A549 (cell line): Measurements from ENCODE around the gene APMAP. TPM values are rescaled to one million over a fixed set of nuclear protein-coding genes. Genes with fewer than 3 reads are reported as not detected.

Experiments
- ATAC-seq, 2 experiments: fragments of 200-7000 bp in 1 of 2; fragments of >200 bp in 1 of 2; cut with Nextera tagmentation in 1 of 2; cut with Tn5 transposase in 1 of 2; 3 replicates each; pipeline versions ENCODE4 v1.8.0 to v1.9.1; 2018 to 2020; ENCODE audit warnings: mild to moderate bottlenecking in 1 of 2, moderate library complexity in 1 of 2
- CTCF ChIA-PET: fragments of 300-600 bp; sonication (Branson Sonifier 250); formaldehyde crosslinking; extraction: SDS; loops from one replicate; lab custom pipeline; 2021; ENCODE audit warnings: antibody characterized with exemption, inconsistent platforms; lab: Yijun Ruan, JAX
- POLR2A ChIA-PET: fragments of 350-600 bp; formaldehyde crosslinking; extraction: SDS; loops from one replicate; lab custom pipeline; 2021; ENCODE audit warnings: antibody characterized with exemption, inconsistent platforms; lab: Yijun Ruan, JAX
- DNase-seq, 2 experiments: peaks; one replicate each; pipeline versions ENCODE4 v3.0.0 to v3.0.0-alpha.2; 2011 to 2016; ENCODE audit warnings: low read depth in 1 of 2, low spot score in 1 of 2
- FAIRE-seq: peaks from 2 replicates; lab custom pipeline; 2011; peaks lifted over from hg19 to GRCh38; lab: Jason Lieb, UNC
- H3K27ac ChIP-seq, 2 experiments: fragments of >200 bp; sonication (Bioruptor Twin); formaldehyde crosslinking; 3 replicates each; pipeline ENCODE4 v1.5.1; 2016 to 2017
- H3K4me1 ChIP-seq: fragments of >200 bp; sonication (Bioruptor Twin); formaldehyde crosslinking; 3 replicates; pipeline ENCODE4 v1.6.1; 2016
- H3K4me2 ChIP-seq: fragments of >200 bp; sonication (Bioruptor Twin); formaldehyde crosslinking; 3 replicates; pipeline ENCODE4 v1.6.1; 2016
- H3K4me3 ChIP-seq: fragments of >200 bp; sonication (Bioruptor Twin); formaldehyde crosslinking; 3 replicates; pipeline ENCODE4 v1.5.1; 2016
- H3K9me3 ChIP-seq: fragments of >200 bp; sonication (Bioruptor Twin); formaldehyde crosslinking; 3 replicates; pipeline ENCODE4 v1.6.1; 2016
- BHLHE40 ChIP-seq: IDR thresholded peaks from 2 replicates; pipeline ENCODE4 v1.6.1; 2012; ENCODE audit warnings: low read depth, low read length, inconsistent platforms
- CBX2 ChIP-seq: fragments of 200-600 bp; sonication (generic); IDR thresholded peaks from 2 replicates; pipeline ENCODE4 v1.6.1; 2016; ENCODE audit warnings: low read depth, mild to moderate bottlenecking, borderline replicate concordance
- EHMT2 ChIP-seq: fragments of 200-600 bp; sonication (generic); IDR thresholded peaks from 2 replicates; pipeline ENCODE4 v1.6.1; 2016; ENCODE audit warnings: antibody characterized with exemption, low read depth, mild to moderate bottlenecking, moderate library complexity
- EP300 ChIP-seq, 2 experiments: fragments of >200 bp; sonication (Bioruptor Twin); formaldehyde crosslinking; IDR thresholded peaks; 2 replicates in 1 of 2; 3 replicates in 1 of 2; pipeline ENCODE4 v1.6.1; 2016 to 2017
- GATA3 ChIP-seq: IDR thresholded peaks from 2 replicates; pipeline ENCODE4 v1.6.1; 2012; ENCODE audit warnings: borderline replicate concordance
- HOXB5 ChIP-seq: fragments of 250-450 bp; sonication (Bioruptor Pico); IDR thresholded peaks from 2 replicates; pipeline ENCODE4 v1.5.0; 2020; ENCODE audit warnings: mild to moderate bottlenecking, moderate library complexity
- KDM1A ChIP-seq: fragments of 200-600 bp; sonication (generic); IDR thresholded peaks from 2 replicates; pipeline ENCODE4 v1.6.1; 2016; ENCODE audit warnings: low read depth, mild to moderate bottlenecking
- PHF8 ChIP-seq: fragments of 200-600 bp; sonication (generic); IDR thresholded peaks from 2 replicates; pipeline ENCODE4 v1.6.1; 2016; ENCODE audit warnings: low read depth, mild to moderate bottlenecking, antibody characterized with exemption, moderate library complexity, borderline replicate concordance
- POLR2AphosphoS2 ChIP-seq: conservative IDR thresholded peaks from 2 replicates; pipeline ENCODE4 v1.6.1; 2012; ENCODE audit warnings: low read length, improper control_type of control experiment, inconsistent platforms
- SMC3 ChIP-seq: fragments of >200 bp; sonication (Bioruptor Twin); formaldehyde crosslinking; IDR thresholded peaks from 3 replicates; pipeline ENCODE4 v1.6.1; 2018; ENCODE audit warnings: inconsistent platforms
- SREBF2 ChIP-seq: fragments of 450-650 bp; IDR thresholded peaks from 2 replicates; pipeline ENCODE4 v1.6.1; 2014; ENCODE audit warnings: mild to moderate bottlenecking, moderate library complexity
- TP53 ChIP-seq: fragments of 250-450 bp; sonication (Bioruptor Pico); IDR thresholded peaks from 2 replicates; pipeline ENCODE4 v1.5.0; 2021; ENCODE audit warnings: mild to moderate bottlenecking, moderate library complexity
- ZC3H11A ChIP-seq: fragments of 450-650 bp; IDR thresholded peaks from 2 replicates; pipeline ENCODE4 v1.6.1; 2014; ENCODE audit warnings: antibody characterized with exemption, mild to moderate bottlenecking
- ZNF302 ChIP-seq: fragments of 250-450 bp; sonication (Bioruptor Pico); IDR thresholded peaks from 2 replicates; pipeline ENCODE4 v1.9.0; 2021; ENCODE audit warnings: inconsistent platforms, mild to moderate bottlenecking, moderate library complexity
- WGBS: methylation state at CpG from one replicate; pipeline ENCODE4 v1.1.6; 2017; ENCODE audit errors: missing lambda C conversion rate; 5-methylcytosine and 5-hydroxymethylcytosine counted together
- polyA plus RNA-seq, 4 experiments: library from polyadenylated mRNA; depleted of rRNA in 3 of 4; stranded (reverse); fragments of >200 nt; fragmentation: RNase III in 1 of 4; extraction: RNeasy Plus Mini Kit Qiagen cat#74134 plus additional on column Dnase treatment in 1 of 4; gene quantifications; 2 replicates in 3 of 4; 3 replicates in 1 of 4; pipeline ENCODE4 v1.2.3, GENCODE V29; 2011 to 2017
- TF ChIP-seq, protein P1 (sequence below): fragments of 200-600 bp; sonication (generic); IDR thresholded peaks from 2 replicates; pipeline ENCODE4 v1.6.1; 2016; ENCODE audit warnings: antibody characterized with exemption, mild to moderate bottlenecking, moderate library complexity
- TF ChIP-seq, protein P2 (sequence below): fragments of 250-450 bp; sonication (Bioruptor Pico); IDR thresholded peaks from 2 replicates; pipeline ENCODE4 v1.5.0; 2020; ENCODE audit warnings: low read depth, mild to moderate bottlenecking, moderate library complexity
- TF ChIP-seq, protein P3 (sequence below): fragments of >200 bp; sonication (Bioruptor Twin); formaldehyde crosslinking; IDR thresholded peaks from 3 replicates; pipeline ENCODE4 v1.6.1; 2016

The APMAP gene
- polyA plus RNA-seq, 2 of the 4 experiments (the other 2 are of a cell fraction): 113 to 141 TPM

DNA sequence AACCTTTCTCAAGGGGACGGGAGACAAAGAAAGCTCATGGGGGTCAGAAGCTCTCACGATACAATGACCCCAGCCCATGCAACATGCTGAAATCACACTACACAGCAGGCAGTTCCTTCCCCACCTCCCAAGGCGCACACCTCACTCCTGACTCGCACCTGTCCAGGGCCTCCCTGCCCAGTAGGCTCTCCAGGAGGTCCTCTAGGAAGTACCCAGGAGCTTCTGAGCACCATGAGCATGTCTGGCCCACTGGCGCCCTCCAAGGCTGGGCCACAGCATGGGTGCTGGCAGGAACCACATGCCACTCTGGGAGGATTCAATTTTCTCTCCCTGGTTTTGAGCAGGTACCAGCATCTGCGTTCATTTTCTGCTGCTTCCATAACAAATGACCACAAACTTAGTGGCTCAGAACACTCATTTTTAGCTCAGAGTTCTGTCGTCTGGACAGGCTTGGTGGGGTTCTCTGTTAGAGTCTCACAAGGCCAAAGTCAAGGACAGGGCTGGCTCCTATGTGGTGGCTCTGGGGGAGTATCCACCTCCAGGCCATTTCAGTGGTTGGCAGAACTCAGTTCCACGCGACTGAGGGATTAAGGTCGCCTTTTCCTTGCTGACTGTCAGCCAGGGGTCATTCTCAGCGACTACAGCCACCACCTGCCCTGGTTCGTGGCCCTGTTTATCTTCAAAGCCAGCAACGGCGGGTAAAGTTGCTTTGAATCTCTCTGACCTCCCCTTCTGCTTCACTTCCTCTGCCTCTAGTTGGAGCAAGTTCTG lies 32.7 kb upstream of the APMAP start:
- DNase-seq: no peak
- TF ChIP-seq HOXB5 (CRISPR knock-in tag) (no peak), EP300 (IDR thresholded peaks at IDR 0.05) (no peak), CBX2 (no peak), ZC3H11A (no peak), TP53 (CRISPR knock-in tag) (no peak)
- Histone ChIP-seq H3K4me2 (no peak overlapping the region), H3K9me3 (no peaks in the 10 kb centered on the region), H3K4me1 (no peaks in the 10 kb centered on the region), H3K4me3 (no peak overlapping the region), H3K27ac (no peak overlapping the region)
- no peak for ATAC-seq
- CTCF ChIA-PET: interaction anchor here (1.1 to 3.5 kb wide), 4 partner anchors 9 to 154 kb away, joined by 3 to 11 read pairs (median 3); no protein-coding TSS in a partner anchor
- WGBS: 84% methylated on average over 14 of the region's 14 CpGs
- FAIRE-seq: no peak
- POLR2A ChIA-PET: no interaction called here

DNA sequence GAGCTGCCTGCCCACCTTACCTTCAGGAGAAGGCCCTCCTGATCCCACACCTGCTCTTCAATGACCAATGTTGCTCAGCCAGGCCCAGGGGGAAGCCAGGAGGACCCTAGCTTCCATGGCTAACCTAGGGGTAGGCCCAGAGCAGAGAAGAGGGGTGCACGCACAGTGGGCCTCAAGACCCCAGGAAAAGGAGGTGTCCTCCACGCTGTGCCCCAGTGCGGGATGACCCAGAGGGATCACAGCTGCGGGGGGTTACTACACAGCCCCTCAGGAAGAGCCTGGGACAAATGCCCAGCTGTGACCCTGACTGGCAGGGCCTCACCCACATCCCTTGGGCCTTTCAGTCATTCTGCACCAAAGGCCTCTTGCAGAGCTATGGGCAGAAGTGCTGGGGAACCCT lies 31.6 kb upstream of the APMAP start:
- WGBS: 97% methylated on average over 4 of the region's 4 CpGs
- ChIA-PET POLR2A (no interaction called here), CTCF (interaction anchor here (0.8 to 3.5 kb wide), 7 partner anchors 8 to 155 kb away, joined by 3 to 11 read pairs (median 4); no protein-coding TSS in a partner anchor)
- no peak overlapping the region for H3K4me3 ChIP-seq
- ATAC-seq: no peak
- H3K4me2 ChIP-seq: no peak overlapping the region
- DNase-seq: no peak
- FAIRE-seq: no peak
- H3K27ac ChIP-seq: no peak overlapping the region
- H3K9me3 ChIP-seq: no peaks in the 10 kb centered on the region
- TF ChIP-seq SREBF2: no peak
- no peak for TF ChIP-seq BHLHE40
- no peak for TF ChIP-seq KDM1A
- TF ChIP-seq EP300 (IDR thresholded peaks at IDR 0.05): no peak
- TF ChIP-seq, protein P1, sequence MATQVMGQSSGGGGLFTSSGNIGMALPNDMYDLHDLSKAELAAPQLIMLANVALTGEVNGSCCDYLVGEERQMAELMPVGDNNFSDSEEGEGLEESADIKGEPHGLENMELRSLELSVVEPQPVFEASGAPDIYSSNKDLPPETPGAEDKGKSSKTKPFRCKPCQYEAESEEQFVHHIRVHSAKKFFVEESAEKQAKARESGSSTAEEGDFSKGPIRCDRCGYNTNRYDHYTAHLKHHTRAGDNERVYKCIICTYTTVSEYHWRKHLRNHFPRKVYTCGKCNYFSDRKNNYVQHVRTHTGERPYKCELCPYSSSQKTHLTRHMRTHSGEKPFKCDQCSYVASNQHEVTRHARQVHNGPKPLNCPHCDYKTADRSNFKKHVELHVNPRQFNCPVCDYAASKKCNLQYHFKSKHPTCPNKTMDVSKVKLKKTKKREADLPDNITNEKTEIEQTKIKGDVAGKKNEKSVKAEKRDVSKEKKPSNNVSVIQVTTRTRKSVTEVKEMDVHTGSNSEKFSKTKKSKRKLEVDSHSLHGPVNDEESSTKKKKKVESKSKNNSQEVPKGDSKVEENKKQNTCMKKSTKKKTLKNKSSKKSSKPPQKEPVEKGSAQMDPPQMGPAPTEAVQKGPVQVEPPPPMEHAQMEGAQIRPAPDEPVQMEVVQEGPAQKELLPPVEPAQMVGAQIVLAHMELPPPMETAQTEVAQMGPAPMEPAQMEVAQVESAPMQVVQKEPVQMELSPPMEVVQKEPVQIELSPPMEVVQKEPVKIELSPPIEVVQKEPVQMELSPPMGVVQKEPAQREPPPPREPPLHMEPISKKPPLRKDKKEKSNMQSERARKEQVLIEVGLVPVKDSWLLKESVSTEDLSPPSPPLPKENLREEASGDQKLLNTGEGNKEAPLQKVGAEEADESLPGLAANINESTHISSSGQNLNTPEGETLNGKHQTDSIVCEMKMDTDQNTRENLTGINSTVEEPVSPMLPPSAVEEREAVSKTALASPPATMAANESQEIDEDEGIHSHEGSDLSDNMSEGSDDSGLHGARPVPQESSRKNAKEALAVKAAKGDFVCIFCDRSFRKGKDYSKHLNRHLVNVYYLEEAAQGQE: no peak
- no peak for TF ChIP-seq SMC3
- no peak for TF ChIP-seq GATA3
- TF ChIP-seq POLR2AphosphoS2: no peak
- no peak for TF ChIP-seq PHF8
- no peak for TF ChIP-seq EHMT2
- TF ChIP-seq, protein P2, sequence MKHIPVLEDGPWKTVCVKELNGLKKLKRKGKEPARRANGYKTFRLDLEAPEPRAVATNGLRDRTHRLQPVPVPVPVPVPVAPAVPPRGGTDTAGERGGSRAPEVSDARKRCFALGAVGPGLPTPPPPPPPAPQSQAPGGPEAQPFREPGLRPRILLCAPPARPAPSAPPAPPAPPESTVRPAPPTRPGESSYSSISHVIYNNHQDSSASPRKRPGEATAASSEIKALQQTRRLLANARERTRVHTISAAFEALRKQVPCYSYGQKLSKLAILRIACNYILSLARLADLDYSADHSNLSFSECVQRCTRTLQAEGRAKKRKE (CRISPR knock-in tag): no peak
- no peak for TF ChIP-seq ZNF302
- TF ChIP-seq, all 56 proteins: peak for 0
- H3K4me1 ChIP-seq: no peaks in the 10 kb centered on the region

DNA sequence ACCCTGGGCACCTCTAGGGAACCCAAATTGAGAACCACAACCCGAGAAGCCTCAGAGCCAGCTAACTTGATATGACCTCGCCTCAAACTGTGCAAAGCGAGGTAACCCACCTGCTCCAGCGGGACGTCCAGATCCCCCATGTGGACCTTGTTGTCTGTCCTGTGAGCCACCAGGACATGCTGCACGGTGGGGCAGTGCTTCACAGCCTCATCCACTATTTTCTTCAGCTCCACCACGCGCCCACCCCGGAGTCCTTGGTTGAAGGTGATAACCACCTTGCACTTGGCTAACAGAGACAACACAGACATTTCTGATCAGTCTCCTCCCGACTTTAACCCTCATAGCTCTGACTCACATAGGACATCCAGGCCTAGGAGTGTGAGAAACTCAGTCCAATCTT lies 30.8 kb upstream of the APMAP start:
- POLR2A ChIA-PET: no interaction called here
- H3K4me3 ChIP-seq: no peak overlapping the region
- WGBS: 83% methylated on average over 9 of the region's 10 CpGs
- ATAC-seq (no peak), DNase-seq (no peak), FAIRE-seq (no peak)
- H3K27ac ChIP-seq: no peak overlapping the region
- H3K9me3 ChIP-seq: no peaks in the 10 kb centered on the region
- CTCF ChIA-PET: interaction anchor here (1.0 to 3.5 kb wide), 4 partner anchors 9 to 156 kb away, joined by 3 to 11 read pairs (median 4); no protein-coding TSS in a partner anchor
- no peak overlapping the region for H3K4me2 ChIP-seq
- no peaks in the 10 kb centered on the region for H3K4me1 ChIP-seq
- TF ChIP-seq, protein P3, sequence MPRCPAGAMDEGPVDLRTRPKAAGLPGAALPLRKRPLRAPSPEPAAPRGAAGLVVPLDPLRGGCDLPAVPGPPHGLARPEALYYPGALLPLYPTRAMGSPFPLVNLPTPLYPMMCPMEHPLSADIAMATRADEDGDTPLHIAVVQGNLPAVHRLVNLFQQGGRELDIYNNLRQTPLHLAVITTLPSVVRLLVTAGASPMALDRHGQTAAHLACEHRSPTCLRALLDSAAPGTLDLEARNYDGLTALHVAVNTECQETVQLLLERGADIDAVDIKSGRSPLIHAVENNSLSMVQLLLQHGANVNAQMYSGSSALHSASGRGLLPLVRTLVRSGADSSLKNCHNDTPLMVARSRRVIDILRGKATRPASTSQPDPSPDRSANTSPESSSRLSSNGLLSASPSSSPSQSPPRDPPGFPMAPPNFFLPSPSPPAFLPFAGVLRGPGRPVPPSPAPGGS: no peak
